NCI-H82 treated with DMSO at 0.1 percent for 48 hours (cell line): Measurements from ENCODE around the gene PRUNE2.
"Not testable (repeated sequence)": the region's sequence is repeated elsewhere in the genome, so short reads cannot be mapped to it uniquely, and the experiment has no call there.

Source experiments
- DNase-seq: peaks from one replicate; lab custom pipeline; 2025; ENCODE audit not compliant: unreplicated experiment; lab: John Stamatoyannopoulos, UW

Gene PRUNE2

DNA sequence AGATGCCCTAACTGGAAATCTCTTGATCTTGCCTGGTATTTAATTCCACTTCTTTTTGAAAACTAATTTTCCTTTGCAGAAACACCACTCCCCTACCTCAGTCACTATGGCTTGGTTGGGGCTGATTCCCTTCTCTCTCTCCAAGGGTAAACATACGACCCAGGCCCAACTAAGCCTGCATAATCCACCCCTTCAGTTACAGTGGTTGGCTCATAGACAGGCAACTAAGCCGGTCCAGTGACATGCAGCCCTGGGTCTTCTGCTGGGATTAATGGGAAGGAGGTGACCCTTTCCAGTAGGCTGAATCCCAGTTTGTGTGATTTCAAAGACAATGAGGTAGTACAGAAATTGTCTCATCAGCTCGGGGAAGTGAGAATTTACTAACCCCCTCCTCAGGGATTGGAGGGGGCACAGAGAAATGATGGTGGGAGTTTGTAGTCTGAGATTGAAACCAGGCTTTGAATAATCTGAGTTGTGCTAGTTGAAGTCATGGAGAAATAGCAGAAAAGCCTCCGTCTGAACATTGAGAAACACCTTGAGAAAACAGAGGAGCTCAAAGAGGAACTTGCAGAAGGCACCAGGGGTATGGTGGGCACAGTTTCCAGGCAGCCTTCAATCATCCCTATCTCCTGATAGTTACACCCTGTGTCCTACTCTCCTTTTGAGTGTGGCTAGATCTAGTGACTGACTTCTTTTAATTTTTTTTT lies 298.0 kb downstream of the PRUNE2 start:
- no peak for DNase-seq

DNA sequence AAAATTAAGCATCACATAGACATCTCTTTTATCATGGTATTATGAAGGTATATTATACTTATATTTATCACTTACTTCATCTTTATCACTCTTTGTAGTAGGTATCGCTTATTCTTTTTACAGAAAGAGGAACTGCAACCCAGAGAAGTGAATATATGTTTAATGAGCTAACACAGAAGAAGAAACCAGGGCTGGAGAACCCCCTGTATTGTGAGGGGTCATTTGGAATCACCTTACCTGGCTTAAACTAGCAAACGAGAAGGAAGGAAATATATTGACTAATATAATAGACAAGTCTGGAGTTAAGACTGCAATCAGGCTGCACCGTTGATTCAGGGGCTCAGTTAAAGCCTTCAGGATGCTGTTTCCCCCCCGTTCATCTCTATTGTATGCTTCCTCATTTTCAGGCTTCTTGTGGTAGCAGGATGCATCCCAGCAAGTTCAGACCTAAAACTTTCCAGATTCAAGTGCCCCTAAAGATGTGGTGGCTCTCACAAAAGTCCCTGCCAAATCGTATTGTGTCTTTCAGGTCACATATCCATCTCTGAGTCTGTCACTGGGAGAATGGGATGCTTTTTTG lies 300.5 kb downstream of the PRUNE2 start:
- DNase-seq = no peak

DNA sequence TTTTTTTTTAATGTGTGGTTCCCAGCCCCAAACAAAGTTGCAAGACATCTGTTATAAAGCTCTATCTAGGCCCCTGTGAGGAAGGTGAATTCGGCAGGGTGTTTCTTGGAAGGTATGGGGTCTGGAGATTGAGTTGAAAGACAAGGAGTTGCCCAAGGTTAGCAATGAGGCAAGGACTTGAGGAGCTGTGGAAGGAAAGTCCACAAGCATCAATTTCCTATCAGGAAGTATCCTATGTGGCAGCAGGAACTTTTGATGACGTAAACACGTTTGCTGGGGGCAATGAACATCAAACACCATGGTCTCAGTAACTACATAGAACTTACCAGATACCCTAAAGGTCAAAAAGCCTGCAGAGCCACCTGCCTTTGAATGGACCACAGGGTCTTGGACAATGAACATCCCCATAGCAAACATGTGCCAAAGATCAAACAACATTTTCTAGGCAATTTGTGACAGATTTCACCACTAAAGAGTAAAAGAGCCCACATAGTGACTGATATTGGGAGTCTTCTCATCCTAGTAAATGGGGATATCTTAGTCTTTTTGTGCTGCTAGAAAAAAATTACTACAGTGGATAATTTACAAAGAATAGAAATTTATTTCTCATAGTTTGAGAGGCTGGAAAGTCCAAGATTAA lies 301.9 kb downstream of the PRUNE2 start:
- DNase-seq = no peak

DNA sequence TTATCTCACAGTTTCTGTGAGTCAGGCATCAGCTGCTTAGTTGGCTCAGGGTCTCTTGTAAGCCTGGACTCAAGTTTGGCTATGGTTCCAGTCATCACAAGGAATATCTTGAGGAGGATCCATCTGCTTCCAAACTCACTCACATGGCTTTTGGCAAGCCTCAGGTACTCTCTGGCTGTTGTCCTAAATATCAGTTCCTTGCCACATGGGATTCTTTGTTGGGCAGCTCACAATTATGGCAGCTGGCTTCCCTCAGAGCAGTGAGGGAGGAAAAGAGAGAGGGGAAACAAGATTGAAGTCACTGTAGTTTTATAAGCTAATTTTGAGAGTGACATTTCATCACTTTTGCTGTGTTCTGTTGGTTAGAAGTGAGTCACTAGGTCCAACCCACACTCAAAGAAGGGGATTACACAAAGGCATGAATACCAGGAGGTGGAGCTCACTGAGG lies 302.4 kb downstream of the PRUNE2 start:
- DNase-seq = no peak

DNA sequence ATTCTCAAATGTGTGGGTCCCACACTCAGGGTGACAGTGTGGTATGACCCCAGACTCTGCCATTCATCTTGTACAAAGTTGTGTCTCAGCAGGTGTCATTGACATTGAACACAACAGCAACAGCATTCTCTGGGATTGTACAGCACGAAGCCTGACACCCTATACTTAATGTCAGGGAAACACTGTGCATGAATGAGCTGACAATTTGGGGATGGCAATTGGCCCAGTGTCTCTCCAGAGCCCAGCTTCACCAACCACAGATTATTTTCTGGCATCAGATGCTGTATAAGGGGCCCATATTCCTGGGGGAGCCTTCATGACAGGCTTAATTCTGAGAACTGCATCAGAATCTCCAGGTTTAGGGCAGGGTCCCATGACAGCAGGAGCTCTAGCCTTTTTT lies 303.7 kb downstream of the PRUNE2 start:
- DNase-seq = no peak

DNA sequence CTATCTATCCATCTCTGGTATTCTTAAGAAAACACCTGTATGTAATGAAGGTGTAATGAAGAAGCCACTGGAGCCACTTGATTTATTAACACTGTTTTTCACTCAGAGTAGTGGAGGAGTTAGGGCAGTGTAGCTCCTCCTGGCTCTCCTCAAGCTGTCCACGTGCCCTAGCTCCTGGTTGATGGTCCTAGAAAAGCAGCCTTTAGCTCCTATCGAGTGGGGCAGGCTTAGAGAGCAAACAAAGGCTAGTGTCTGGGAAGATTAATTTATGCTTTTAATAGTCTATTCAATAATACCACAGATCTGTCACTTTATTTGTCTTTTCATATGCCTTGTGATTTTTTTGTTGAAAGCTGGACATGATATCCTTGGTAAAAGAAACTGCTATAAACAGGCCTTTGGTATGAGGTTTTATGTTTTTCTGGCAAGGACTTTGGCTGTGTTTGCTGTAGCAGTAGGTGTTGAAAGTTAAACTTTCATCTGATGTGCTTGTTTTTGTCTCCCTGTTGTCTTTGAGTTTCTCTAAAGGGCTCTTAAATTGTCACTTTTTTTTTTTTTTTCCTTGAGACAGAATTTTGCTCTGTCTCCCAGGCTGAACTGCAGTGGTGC lies 305.8 kb downstream of the PRUNE2 start:
- DNase-seq = no peak

DNA sequence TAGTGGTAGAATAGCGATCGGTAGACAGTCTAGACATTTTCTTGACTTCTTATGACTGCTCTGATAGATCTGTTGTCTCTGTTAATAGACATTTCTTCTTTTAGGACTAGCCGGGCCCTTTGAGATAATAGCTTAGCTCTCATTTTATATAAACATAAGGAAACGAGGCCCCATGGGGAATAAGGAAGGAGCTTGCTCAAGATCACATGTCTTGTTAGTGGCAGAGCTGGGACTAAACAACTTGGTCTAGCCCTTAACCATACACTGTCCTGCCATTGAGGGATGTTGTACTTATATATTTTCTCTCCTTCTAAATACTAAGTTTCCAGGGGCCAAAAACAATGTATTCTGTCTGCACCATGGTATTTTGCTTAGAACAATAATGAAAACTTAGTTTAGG lies 306.9 kb downstream of the PRUNE2 start:
- DNase-seq = no peak

DNA sequence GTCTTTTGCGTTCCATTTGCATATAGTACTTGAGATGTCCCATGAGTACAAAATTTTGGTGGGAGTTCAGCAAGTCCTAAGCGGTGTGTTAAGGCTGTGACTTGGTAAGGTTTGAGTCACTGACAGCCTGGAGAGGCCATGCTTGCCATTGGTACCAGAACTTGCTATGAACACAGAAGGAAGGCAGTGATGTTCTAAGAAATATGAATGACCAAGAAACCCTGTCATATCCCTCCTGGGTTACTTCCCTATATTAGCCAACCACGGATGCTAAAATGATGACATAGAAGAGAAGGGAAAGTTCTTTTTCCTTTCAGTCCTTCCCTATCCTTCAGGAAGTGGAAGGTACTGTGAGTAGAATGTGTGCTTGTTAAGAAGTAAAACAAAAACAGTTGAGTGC lies 310.3 kb downstream of the PRUNE2 start:
- no peak for DNase-seq

DNA sequence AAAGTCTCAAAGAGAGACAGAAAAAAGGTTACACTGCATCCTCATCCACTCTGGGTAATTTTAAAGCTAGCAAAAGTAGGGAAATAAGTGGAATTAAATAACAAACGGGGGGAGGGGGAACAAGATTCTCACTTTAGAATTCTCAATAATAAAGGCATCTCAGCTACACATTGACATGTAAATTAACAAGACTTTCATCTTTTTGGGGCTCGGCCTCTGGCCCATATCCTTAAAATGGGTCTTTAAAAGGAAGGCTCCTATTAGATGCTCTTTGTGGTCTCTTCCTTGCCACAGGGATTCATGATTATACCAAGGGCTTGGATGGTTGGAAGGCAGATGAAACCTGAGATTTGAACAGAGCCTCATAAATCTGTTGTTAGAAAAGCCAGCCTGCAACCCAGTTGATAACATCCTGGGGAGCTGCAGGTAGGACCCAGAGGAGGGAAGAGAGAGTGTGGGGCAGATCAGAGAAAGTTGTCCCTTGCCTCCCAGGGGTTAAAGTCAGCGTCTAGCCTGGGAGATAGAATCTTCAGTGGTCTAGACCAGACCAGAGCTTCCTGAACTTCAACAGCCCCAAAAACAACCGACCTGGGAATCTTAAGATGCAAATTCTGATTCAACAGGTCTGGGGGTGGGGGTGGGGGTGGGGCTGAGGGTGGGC lies 311.0 kb downstream of the PRUNE2 start:
- no peak for DNase-seq

DNA sequence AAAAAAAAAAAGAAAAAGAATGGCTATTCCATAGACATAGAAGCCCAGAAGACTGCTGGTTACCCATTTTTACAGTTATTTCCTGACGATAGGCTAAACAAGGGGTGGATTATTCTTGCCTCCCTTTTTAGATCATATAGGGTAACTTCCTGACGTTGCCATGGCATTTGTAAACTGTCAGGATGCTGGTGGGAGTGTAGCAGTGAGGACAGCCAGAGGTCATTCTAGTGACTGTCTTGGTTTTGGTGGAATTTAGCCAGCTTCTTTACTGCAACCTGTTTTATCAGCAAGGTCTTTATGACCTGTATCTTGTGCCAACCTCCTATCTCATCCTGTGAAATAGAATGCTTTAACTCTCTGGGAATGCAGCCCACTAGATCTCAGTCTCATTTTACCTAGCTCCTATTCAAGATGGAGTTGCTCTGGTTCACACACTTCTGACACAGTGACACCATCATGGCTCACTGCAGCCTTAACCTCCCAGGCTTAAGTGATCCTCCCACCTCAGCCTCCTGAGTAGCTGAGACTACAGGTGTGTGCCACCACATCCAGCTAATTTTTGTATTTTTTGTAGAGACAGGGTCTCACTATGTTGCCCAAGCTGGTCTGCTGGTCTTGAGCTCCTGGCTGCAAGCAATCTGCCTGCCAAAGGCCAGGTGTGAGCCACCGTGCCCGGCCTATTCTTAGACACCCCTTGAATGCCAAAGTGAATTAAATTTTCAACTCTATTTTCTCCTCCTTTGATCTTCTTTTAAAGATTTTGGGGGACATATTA lies 311.8 kb downstream of the PRUNE2 start:
- DNase-seq = not testable (repeated sequence)

DNA sequence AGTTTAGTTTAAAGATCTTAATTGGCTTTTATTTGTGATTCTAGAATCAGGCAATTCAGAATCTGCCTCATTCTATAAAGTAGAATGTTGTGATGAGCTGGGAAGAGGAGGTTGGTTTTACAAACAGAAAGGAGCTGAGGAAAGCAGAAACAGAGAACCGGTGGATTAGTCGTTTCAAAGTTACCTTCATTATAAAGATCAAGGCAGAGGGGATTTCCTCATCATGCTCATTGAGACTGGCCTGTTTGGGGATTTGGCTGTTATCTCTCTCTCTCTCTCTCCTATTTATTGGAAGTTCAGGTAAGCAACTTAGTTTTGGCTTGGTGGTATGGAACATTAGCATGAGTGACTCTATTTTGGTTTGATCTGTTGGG lies 313.0 kb downstream of the PRUNE2 start:
- no peak for DNase-seq

DNA sequence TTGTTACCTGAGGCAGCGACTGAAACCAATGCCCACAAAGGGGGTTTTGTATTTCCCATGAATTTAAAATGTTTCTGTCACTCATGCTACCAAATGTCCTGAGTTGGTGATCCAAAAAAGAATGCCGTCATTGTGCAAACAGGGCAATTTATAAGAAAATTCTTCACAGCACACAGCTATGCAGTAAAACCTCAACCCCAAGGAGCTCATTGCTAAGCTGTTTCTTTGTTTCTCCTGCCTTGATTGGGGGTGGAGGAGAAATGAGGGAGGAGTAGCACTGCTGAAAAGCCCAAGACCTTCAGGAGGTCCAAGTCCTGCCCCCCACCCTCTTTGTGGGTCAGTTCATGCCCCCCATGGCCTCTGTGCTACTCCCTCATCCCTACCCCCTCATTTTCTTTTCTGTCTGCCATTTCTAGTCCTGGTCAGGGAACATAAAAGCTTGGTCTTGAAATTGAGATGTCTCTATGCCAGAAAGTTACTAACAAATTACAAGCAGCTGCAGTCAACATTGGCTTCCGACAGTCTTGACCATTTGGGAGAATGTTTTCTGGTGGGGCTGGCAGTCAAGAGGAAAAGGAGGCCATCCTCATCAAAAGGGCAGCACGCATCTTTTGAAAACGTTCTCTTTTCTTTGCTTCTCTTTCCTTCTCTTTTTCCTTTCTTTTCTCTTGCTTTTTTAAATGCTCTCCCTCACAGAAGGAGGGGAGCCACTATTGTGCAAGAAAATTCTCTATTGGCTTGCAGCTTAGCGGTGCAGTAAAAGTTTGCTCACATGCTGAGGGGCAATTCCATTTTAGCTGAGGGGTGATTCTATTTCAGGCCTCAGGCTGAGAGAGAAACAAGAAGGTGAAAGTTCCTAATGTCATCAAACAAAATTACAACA lies 313.6 kb downstream of the PRUNE2 start:
- DNase-seq = no peak

DNA sequence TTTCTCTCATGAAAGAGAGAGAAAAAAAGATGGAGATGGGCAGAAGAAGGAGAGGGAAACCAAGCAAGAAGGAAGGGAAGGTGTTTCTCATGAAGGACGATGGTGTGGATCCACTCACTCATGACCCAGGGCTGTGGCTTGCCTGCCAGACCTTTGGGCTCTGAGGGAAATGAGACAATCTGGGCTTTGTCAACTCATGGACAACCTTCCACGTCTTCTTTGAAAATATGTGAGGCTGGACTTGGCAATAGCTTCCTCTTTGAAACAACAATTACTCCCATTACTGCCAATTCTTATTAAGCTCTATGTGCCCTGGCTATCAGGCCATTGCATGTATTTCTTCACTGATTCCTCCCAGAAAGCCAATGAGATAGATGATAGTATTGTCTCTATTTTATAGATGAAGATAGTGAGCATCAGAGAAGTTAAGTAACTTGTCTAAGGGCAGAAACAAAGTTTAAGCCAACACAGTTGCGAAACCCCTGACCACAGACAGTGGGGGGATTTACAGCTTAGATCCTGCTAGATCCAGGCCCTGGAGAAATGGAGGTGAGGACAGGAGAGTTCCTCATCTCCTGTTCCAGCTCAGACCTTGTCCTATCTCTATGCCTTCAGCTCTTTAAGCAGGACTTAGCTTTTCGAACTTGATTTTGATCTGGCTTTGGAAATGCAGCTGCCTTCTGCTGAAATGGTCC lies 314.5 kb downstream of the PRUNE2 start:
- no peak for DNase-seq

DNA sequence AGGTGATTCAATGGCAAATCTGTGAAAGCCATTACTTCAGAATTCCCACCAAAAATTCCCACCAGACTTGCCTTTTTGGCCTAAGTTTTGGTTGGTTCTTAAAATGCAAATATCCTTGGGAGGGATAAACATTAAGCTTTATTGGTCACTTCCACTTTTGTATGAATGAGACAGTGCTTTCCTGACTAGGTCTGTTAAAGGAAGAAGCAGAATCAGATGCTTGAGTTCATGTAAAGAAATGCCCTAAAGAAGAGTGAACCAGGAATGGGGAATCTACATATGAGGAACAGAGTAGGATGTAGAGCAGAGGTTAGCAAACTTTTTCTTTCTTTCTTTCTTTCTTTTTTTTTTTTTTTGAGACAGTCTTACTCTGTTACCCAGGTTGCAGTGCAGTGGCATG lies 317.6 kb downstream of the PRUNE2 start:
- no peak for DNase-seq

DNA sequence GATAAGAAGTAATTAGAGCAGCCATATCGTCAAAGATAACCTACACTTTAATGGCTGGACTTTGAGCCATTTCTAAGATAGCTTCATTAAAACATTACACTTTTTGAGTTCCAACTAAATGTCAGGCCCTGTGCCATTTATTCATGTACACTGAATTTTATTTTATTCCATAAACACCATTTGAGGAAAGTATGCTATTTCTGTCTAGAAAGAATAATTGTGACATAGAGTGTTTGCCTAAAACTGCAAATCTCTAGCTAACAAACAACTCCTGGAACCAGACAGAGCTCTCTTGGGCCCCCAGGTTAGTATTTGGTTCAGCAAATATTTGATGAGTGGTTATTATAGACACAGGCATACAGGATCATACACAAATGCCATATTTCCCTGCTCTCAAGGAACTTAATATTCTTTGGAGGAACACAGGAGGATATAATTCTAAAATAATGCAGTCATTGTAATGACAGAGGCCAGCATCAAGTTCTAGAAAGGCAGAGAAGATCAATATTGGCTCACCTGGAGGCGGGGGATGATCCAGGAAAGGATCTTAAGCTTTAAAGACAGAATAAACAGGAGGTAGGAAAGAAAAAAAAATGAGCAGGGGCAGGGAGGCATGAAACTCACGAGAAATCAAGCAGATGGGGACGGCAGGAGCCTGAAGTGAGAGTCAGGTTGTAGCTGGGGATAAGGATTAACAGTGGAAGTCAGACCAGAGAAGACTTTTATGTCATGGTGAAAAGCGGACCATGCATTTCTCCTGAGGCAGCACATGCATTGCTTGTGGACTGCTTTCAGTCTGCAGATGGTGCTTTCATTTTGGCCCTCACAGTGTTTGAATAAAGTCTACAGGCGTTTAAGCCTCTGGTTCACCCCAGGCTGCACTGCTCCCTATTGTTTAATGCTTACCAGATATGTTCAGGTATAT lies 319.3 kb downstream of the PRUNE2 start:
- no peak for DNase-seq

DNA sequence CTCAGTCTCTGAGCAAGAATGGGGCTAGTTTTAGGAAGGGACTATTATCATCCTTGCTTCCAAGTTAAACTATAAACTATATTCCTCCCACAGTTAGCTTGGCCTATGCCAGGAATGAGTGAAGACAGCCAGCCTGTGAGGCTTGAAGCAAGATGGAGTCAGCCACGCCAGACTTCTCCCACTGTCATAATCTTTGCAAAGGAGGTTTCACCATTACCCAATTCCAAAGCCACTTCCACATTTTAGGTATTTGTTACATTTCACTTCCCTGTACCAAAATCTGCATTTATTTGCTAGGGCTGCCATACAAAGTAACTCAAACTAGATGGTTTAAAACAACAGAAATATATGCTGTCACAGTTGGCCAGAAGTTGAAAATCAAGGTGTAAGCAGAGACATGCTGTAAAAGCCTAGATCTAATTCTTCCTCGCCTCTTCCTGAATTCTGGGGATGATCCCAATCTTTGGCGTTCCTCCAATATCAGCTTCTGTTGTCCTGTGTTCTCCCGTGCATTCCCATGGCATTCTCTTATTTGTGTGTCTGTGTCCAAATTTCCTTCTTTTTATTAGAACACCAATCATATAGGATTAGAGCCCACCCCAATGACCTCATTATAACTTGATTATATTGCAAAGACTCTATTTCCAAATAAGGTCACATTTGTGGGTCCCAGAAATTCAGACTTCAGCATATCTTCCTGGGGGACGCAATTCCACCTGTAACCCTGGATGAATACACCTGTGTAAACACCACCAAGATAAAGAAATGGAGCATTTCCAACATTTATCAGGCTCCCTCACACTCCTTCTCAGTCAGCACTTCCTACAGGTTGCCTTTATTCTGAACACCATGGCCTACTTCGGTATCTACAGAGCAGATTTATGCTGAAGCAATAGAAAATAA lies 320.2 kb downstream of the PRUNE2 start:
- no peak for DNase-seq

DNA sequence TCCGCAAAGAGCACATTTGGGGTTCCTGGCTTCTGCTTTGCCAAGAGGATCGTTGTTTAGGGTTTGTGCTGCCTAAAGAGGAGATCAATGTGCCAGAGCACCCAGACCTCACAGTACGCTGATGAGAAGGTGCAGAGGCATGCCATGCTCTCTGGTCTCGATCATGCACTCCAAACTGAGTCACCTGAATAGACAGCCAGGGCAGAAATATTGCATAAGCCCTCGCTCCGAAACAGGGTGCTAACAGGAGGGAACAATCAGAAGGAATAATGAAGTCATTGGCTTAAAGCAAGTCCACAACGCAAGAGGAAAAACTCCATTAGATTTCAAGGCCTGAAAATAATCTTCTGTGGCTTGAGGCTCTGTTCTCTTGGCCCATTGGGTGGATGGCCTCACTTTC lies 322.7 kb downstream of the PRUNE2 start:
- DNase-seq = no peak
